HepG2 (cell line): ENCODE data around the gene SH3D19. TPM values are rescaled to one million over a fixed set of nuclear protein-coding genes. Genes with fewer than 3 reads are reported as not detected.

Experiments used
- FOSL2 ChIP-seq: sonication (generic); formaldehyde crosslinking; IDR thresholded peaks from 2 replicates; pipeline ENCODE4 v1.4.0; 2020; ENCODE audit warnings: missing genetic modification reagents
- FOXJ3 ChIP-seq: sonication (generic); formaldehyde crosslinking; IDR thresholded peaks from 2 replicates; pipeline ENCODE4 v1.4.0; 2020; ENCODE audit warnings: missing genetic modification reagents, mild to moderate bottlenecking, borderline replicate concordance
- HES4 ChIP-seq: sonication (generic); formaldehyde crosslinking; IDR thresholded peaks from 2 replicates; pipeline ENCODE4 v1.9.0; 2021; ENCODE audit warnings: mild to moderate bottlenecking, missing genetic modification reagents, borderline replicate concordance
- POGZ ChIP-seq: sonication (generic); formaldehyde crosslinking; IDR thresholded peaks from 2 replicates; pipeline ENCODE4 v1.4.0; 2020; ENCODE audit warnings: mild to moderate bottlenecking, missing genetic modification reagents
- RAD21 ChIP-seq: fragments of 450-650 bp; formaldehyde crosslinking; IDR thresholded peaks from 2 replicates; pipeline ENCODE4 v1.5.0; 2020; ENCODE audit warnings: mild to moderate bottlenecking
- SPEN ChIP-seq: sonication (generic); formaldehyde crosslinking; IDR thresholded peaks from 2 replicates; pipeline ENCODE4 v1.5.1; 2020; ENCODE audit warnings: low read depth, mild to moderate bottlenecking, missing genetic modification reagents
- XRCC5 ChIP-seq: fragments of 200-400 bp; formaldehyde crosslinking; optimal IDR thresholded peaks from 2 replicates; pipeline ENCODE3; 2017; ENCODE audit warnings: mild to moderate bottlenecking, low read length
- ZBTB1 ChIP-seq: sonication (generic); formaldehyde crosslinking; IDR thresholded peaks from 2 replicates; pipeline ENCODE4 v1.4.0; 2020; ENCODE audit warnings: missing genetic modification reagents, borderline replicate concordance
- ZNF121 ChIP-seq: sonication (generic); formaldehyde crosslinking; IDR thresholded peaks from 2 replicates; pipeline ENCODE4 v1.5.0; 2020; ENCODE audit warnings: mild to moderate bottlenecking, missing genetic modification reagents
- ZNF570 ChIP-seq: sonication (generic); formaldehyde crosslinking; IDR thresholded peaks from 2 replicates; pipeline ENCODE4 v1.4.0; 2020; ENCODE audit warnings: mild to moderate bottlenecking, missing genetic modification reagents, borderline replicate concordance
- polyA plus RNA-seq, 8 experiments: library from polyadenylated mRNA; depleted of rRNA in 3 of 8; stranded (reverse) in 7 of 8; unstranded in 1 of 8; fragments of >200 nt; fragmentation: Illumina TruSeq in 4 of 8; extraction: Trizol in 4 of 8; gene quantifications; 2 replicates each; pipeline versions ENCODE4 v1.2.1 to v1.2.3, GENCODE V29; 2011 to 2016; ENCODE audit warnings: low read depth in 4 of 8, missing spikeins in 1 of 8, mixed read lengths in 1 of 8; ENCODE audit not compliant: insufficient read depth in 1 of 8
- total RNA-seq, 5 experiments: library from RNA; depleted of rRNA; stranded (reverse); fragments of >200 nt; fragmentation: Illumina TruSeq; extraction: Trizol; gene quantifications; 2 replicates each; pipeline ENCODE4 v1.2.3, GENCODE V29; 2016; ENCODE audit warnings: low read depth in 1 of 5
- TF ChIP-seq, protein P1 (sequence below): fragments of 450-650 bp; IDR thresholded peaks from 2 replicates; pipeline ENCODE4 v1.6.1; 2017; ENCODE audit warnings: mild to moderate bottlenecking
- TF ChIP-seq, protein P2 (sequence below): sonication (generic); formaldehyde crosslinking; IDR thresholded peaks from 2 replicates; pipeline ENCODE4 v1.5.0; 2020; ENCODE audit warnings: mild to moderate bottlenecking, missing genetic modification reagents, moderate library complexity
- TF ChIP-seq, protein P3 (sequence below), 2 experiments: sonication (generic) in 1 of 2; formaldehyde crosslinking in 1 of 2; IDR thresholded peaks; 2 replicates each; pipeline versions ENCODE4 v1.4.0 to v1.6.1; 2016 to 2020; ENCODE audit warnings: borderline replicate concordance in 1 of 2, low read depth in 1 of 2, mild to moderate bottlenecking in 1 of 2, missing genetic modification reagents in 1 of 2
- TF ChIP-seq, protein P4 (sequence below): sonication (generic); formaldehyde crosslinking; IDR thresholded peaks from 2 replicates; pipeline ENCODE4 v1.5.1; 2020; ENCODE audit warnings: mild to moderate bottlenecking, missing genetic modification reagents, moderate library complexity

The SH3D19 gene
- total and polyA plus RNA-seq, 2 of the 13 experiments (the other 11 are each of a cell fraction or from before 2014, with no cell fraction given), result 31.2 to 38.0 TPM

DNA sequence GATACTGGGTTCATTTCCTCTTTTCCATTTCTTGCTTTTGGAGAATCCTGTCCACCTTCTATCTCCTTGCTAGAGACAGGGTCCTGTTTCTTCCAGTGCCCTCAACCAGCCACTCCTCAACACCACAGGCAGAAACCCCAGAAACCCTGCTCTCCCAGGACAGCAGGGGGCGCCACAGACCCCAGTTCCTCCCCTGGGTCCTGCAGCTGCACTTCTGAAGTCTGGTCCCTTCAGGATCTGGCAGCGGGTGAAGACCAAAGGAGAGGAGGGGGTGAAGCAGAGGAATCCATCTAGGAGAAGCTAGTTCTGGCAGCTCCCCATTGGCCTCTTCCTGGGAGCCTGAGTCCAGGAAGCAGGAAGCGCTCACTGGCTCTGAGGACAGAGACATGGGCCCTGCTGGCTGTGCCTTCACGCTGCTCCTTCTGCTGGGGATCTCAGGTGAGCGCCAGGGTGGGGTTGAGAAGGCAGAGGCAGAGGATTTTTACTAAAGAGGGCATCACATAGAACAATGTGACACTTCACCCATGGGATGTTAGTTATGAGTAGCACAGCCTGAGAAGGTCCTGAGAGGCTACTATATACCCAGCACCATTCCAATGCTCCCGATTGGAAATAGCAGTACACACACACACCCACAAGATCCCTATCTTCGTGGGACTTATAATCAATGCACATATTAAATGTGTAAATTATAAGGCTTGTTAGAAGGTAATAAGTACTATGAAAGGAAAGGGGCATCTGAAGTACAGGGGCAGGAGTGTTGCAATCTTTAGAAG lies 48.4 kb downstream of the SH3D19 start, which contains the start of gene PRSS48 (continued):
- TF ChIP-seq FOSL2 (0 out of 2 replicates have a peak, but pooled peaks have one; percentile 5), ZBTB1 (CRISPR knock-in tag) (no peak), ZNF570 (CRISPR knock-in tag) (no peak), HES4 (CRISPR knock-in tag) (no peak), SPEN (no peak), RAD21 (CRISPR knock-in tag) (peak; percentile 90), ZNF121 (CRISPR knock-in tag) (no peak), XRCC5 (peak; percentile 19), POGZ (0 out of 2 replicates have a peak, but pooled peaks have one; percentile 43), FOXJ3 (CRISPR knock-in tag) (0 out of 2 replicates have a peak, but pooled peaks have one; percentile 13)
- TF ChIP-seq, protein P1, sequence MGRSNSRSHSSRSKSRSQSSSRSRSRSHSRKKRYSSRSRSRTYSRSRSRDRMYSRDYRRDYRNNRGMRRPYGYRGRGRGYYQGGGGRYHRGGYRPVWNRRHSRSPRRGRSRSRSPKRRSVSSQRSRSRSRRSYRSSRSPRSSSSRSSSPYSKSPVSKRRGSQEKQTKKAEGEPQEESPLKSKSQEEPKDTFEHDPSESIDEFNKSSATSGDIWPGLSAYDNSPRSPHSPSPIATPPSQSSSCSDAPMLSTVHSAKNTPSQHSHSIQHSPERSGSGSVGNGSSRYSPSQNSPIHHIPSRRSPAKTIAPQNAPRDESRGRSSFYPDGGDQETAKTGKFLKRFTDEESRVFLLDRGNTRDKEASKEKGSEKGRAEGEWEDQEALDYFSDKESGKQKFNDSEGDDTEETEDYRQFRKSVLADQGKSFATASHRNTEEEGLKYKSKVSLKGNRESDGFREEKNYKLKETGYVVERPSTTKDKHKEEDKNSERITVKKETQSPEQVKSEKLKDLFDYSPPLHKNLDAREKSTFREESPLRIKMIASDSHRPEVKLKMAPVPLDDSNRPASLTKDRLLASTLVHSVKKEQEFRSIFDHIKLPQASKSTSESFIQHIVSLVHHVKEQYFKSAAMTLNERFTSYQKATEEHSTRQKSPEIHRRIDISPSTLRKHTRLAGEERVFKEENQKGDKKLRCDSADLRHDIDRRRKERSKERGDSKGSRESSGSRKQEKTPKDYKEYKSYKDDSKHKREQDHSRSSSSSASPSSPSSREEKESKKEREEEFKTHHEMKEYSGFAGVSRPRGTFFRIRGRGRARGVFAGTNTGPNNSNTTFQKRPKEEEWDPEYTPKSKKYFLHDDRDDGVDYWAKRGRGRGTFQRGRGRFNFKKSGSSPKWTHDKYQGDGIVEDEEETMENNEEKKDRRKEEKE, result no peak
- TF ChIP-seq, protein P2, sequence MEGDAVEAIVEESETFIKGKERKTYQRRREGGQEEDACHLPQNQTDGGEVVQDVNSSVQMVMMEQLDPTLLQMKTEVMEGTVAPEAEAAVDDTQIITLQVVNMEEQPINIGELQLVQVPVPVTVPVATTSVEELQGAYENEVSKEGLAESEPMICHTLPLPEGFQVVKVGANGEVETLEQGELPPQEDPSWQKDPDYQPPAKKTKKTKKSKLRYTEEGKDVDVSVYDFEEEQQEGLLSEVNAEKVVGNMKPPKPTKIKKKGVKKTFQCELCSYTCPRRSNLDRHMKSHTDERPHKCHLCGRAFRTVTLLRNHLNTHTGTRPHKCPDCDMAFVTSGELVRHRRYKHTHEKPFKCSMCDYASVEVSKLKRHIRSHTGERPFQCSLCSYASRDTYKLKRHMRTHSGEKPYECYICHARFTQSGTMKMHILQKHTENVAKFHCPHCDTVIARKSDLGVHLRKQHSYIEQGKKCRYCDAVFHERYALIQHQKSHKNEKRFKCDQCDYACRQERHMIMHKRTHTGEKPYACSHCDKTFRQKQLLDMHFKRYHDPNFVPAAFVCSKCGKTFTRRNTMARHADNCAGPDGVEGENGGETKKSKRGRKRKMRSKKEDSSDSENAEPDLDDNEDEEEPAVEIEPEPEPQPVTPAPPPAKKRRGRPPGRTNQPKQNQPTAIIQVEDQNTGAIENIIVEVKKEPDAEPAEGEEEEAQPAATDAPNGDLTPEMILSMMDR, result peak; percentile 87
- TF ChIP-seq, protein P3, sequence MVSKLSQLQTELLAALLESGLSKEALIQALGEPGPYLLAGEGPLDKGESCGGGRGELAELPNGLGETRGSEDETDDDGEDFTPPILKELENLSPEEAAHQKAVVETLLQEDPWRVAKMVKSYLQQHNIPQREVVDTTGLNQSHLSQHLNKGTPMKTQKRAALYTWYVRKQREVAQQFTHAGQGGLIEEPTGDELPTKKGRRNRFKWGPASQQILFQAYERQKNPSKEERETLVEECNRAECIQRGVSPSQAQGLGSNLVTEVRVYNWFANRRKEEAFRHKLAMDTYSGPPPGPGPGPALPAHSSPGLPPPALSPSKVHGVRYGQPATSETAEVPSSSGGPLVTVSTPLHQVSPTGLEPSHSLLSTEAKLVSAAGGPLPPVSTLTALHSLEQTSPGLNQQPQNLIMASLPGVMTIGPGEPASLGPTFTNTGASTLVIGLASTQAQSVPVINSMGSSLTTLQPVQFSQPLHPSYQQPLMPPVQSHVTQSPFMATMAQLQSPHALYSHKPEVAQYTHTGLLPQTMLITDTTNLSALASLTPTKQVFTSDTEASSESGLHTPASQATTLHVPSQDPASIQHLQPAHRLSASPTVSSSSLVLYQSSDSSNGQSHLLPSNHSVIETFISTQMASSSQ (IDR thresholded peaks at IDR 0.05; ENCODE audit: low read depth), result no peak
- TF ChIP-seq, protein P3 (CRISPR knock-in tag; IDR thresholded peaks at IDR 0.05; ENCODE audit: borderline replicate concordance), result no peak
- TF ChIP-seq, protein P4, sequence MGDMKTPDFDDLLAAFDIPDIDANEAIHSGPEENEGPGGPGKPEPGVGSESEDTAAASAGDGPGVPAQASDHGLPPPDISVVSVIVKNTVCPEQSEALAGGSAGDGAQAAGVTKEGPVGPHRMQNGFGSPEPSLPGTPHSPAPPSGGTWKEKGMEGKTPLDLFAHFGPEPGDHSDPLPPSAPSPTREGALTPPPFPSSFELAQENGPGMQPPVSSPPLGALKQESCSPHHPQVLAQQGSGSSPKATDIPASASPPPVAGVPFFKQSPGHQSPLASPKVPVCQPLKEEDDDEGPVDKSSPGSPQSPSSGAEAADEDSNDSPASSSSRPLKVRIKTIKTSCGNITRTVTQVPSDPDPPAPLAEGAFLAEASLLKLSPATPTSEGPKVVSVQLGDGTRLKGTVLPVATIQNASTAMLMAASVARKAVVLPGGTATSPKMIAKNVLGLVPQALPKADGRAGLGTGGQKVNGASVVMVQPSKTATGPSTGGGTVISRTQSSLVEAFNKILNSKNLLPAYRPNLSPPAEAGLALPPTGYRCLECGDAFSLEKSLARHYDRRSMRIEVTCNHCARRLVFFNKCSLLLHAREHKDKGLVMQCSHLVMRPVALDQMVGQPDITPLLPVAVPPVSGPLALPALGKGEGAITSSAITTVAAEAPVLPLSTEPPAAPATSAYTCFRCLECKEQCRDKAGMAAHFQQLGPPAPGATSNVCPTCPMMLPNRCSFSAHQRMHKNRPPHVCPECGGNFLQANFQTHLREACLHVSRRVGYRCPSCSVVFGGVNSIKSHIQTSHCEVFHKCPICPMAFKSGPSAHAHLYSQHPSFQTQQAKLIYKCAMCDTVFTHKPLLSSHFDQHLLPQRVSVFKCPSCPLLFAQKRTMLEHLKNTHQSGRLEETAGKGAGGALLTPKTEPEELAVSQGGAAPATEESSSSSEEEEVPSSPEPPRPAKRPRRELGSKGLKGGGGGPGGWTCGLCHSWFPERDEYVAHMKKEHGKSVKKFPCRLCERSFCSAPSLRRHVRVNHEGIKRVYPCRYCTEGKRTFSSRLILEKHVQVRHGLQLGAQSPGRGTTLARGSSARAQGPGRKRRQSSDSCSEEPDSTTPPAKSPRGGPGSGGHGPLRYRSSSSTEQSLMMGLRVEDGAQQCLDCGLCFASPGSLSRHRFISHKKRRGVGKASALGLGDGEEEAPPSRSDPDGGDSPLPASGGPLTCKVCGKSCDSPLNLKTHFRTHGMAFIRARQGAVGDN (CRISPR knock-in tag), result peak; percentile 59
